ENCODE data around the gene NTSR1.

GRCh38 chr20:62660768-62661167 lies 47.9 kb upstream of the NTSR1 start:
- no peak for TF ChIP-seq CTCF (IDR thresholded peaks at IDR 0.05)
- TF ChIP-seq EZH2 (IDR thresholded peaks at IDR 0.05): no peak

All from neural progenitor cell (in vitro differentiated cells).